ENCODE data around the gene ADSL.

DNA sequence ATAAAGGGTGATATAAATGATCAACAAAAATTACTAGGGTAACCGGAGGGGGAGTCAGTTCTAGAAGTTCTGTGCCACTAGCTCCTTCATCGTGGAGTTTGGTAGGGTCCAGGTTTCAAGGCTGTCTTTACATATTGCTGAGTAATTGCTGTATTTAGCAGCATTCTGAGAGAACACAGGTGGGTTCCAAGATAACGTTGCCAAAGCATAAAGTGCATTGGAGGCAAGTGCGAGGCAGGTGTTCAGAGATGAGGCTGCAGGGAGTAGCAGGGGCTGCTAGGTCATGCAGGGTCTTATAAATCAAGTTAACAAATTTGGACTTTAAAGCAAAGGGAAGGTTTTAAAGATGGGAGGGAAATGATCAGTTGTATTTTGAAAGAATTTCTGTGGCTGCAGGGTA, 41.9 kb downstream of the ADSL start:
- no peak for TF ChIP-seq POLR2AphosphoS5 (IDR thresholded peaks at IDR 0.05)
- TF ChIP-seq, protein P1, sequence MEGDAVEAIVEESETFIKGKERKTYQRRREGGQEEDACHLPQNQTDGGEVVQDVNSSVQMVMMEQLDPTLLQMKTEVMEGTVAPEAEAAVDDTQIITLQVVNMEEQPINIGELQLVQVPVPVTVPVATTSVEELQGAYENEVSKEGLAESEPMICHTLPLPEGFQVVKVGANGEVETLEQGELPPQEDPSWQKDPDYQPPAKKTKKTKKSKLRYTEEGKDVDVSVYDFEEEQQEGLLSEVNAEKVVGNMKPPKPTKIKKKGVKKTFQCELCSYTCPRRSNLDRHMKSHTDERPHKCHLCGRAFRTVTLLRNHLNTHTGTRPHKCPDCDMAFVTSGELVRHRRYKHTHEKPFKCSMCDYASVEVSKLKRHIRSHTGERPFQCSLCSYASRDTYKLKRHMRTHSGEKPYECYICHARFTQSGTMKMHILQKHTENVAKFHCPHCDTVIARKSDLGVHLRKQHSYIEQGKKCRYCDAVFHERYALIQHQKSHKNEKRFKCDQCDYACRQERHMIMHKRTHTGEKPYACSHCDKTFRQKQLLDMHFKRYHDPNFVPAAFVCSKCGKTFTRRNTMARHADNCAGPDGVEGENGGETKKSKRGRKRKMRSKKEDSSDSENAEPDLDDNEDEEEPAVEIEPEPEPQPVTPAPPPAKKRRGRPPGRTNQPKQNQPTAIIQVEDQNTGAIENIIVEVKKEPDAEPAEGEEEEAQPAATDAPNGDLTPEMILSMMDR (IDR thresholded peaks at IDR 0.05 in 8 of 11, conservative IDR thresholded peaks at IDR 0.05 in 3 of 11): no peak

All from spleen (tissue), 7 donors.